ENCODE measurements around the gene OXLD1.

Gene OXLD1

GRCh38 chr17:81666342-81667191, at the start of gene OXLD1, which contains the start of gene CCDC137 (continued):
- TF ChIP-seq ZNF274 (IDR thresholded peaks at IDR 0.05; ENCODE audit: low read length) (no peak), ZNF274 (tag by site-specific recombination; IDR thresholded peaks at IDR 0.05; ENCODE audit: borderline replicate concordance) (no peak), ZBTB10 (tag by site-specific recombination; IDR thresholded peaks at IDR 0.05) (peak; percentile 37; the same call in 1 of the 2 replicates), RBAK (tag by site-specific recombination; IDR thresholded peaks at IDR 0.05) (no peak), ZNF24 (tag by site-specific recombination; IDR thresholded peaks at IDR 0.05) (no peak), ZNF19 (tag by site-specific recombination; IDR thresholded peaks at IDR 0.05; ENCODE audit: low read depth) (no peak), ZNF174 (tag by site-specific recombination; IDR thresholded peaks at IDR 0.05) (no peak), ZBTB7A (tag by site-specific recombination; IDR thresholded peaks at IDR 0.05; ENCODE audit: low read depth) (peak; percentile 74; the same call in 1 of the 2 replicates), ZNF148 (tag by site-specific recombination; IDR thresholded peaks at IDR 0.05; ENCODE audit: borderline replicate concordance) (no peak), GLIS1 (tag by site-specific recombination; IDR thresholded peaks at IDR 0.05) (peak; percentile 75), ZSCAN30 (tag by site-specific recombination; IDR thresholded peaks at IDR 0.05) (peak; percentile 60; the same call in 1 of the 2 replicates), ZNF416 (tag by site-specific recombination; IDR thresholded peaks at IDR 0.05) (no peak), ZNF585B (tag by site-specific recombination; IDR thresholded peaks at IDR 0.05) (no peak), ZNF580 (tag by site-specific recombination; IDR thresholded peaks at IDR 0.05) (no peak), ELK4 (IDR thresholded peaks at IDR 0.05; ENCODE audit: borderline replicate concordance, low read depth, low read length) (peak; percentile 85; the same call in 1 of the 2 replicates), WT1 (tag by site-specific recombination; IDR thresholded peaks at IDR 0.05) (no peak; the same call in 1 of the 2 replicates), SP3 (tag by site-specific recombination; IDR thresholded peaks at IDR 0.05) (peak; percentile 86), ZNF155 (tag by site-specific recombination; IDR thresholded peaks at IDR 0.05) (no peak), ZNF560 (tag by site-specific recombination; IDR thresholded peaks at IDR 0.05; ENCODE audit: borderline replicate concordance) (no peak), ZNF610 (tag by site-specific recombination; IDR thresholded peaks at IDR 0.05; ENCODE audit: borderline replicate concordance) (0 out of 2 replicates have a peak, but pooled peaks have one; percentile 12), ZNF677 (tag by site-specific recombination; IDR thresholded peaks at IDR 0.05) (peak; percentile 6; the same call in 1 of the 2 replicates), ZBTB20 (tag by site-specific recombination; IDR thresholded peaks at IDR 0.05) (peak; percentile 97), ZNF670 (tag by site-specific recombination; IDR thresholded peaks at IDR 0.05; ENCODE audit: low read depth) (no peak), SP7 (tag by site-specific recombination; IDR thresholded peaks at IDR 0.05) (0 out of 2 replicates have a peak, but pooled peaks have one; percentile 28), ZNF768 (tag by site-specific recombination; IDR thresholded peaks at IDR 0.05) (no peak), ZNF391 (tag by site-specific recombination; IDR thresholded peaks at IDR 0.05; ENCODE audit: borderline replicate concordance, low read depth) (no peak), ZBTB6 (tag by site-specific recombination; IDR thresholded peaks at IDR 0.05) (no peak), ZNF175 (tag by site-specific recombination; IDR thresholded peaks at IDR 0.05) (no peak), ZNF223 (tag by site-specific recombination; IDR thresholded peaks at IDR 0.05) (no peak)
